B cell (primary cell): ENCODE results near the gene HTR1D. TPM values are rescaled to one million over a fixed set of nuclear protein-coding genes. Genes with fewer than 3 reads are reported as not detected.
A peak's percentile ranks its signal among the peaks of the same experiment; 100 is the strongest.

Experiments
- ATAC-seq: fragments of 200-7000 bp; cut with Tn5 transposase; one replicate; pipeline ENCODE4 v1.10.0; 2021; ENCODE audit warnings: low read depth, mild to moderate bottlenecking, moderate number of reproducible peaks, moderate library complexity
- CTCF ChIA-PET: fragments of 350-600 bp; sonication (Branson Sonifier 250); formaldehyde crosslinking; loops from one replicate; lab custom pipeline; 2021; ENCODE audit warnings: antibody characterized with exemption, inconsistent platforms; lab: Charles Lee
- POLR2A ChIA-PET: fragments of 350-600 bp; sonication (Branson Sonifier 250); formaldehyde crosslinking; loops from one replicate; lab custom pipeline; 2021; ENCODE audit warnings: antibody characterized with exemption; lab: Charles Lee
- DNase-seq: peaks from one replicate; pipeline ENCODE4 v3.0.0; 2013
- H2AFZ ChIP-seq: 2 replicates; pipeline ENCODE4 v1.6.1; 2012; ENCODE audit warnings: mild to moderate bottlenecking, low read depth, low read length; ENCODE audit not compliant: insufficient read depth, poor library complexity, severe bottlenecking
- H3K27ac ChIP-seq, 2 donors: 1 replicate in 1 of 2; 2 replicates in 1 of 2; pipeline ENCODE4 v1.5.1; 2012 to 2013; ENCODE audit warnings: low read length in 2 of 2, mild to moderate bottlenecking in 2 of 2, moderate library complexity in 1 of 2
- H3K27me3 ChIP-seq, 4 experiments: fragments of 200-600 bp in 1 of 4; sonication (generic) in 1 of 4; replicated peaks in 1 of 4; 1 replicate in 2 of 4; 2 replicates in 2 of 4; pipeline versions ENCODE4 v1.6.1 to v1.7.0; 2013 to 2016; ENCODE audit warnings: low read length in 3 of 4, mild to moderate bottlenecking in 2 of 4, mixed read lengths in 1 of 4, moderate library complexity in 1 of 4; ENCODE audit not compliant: insufficient read depth in 4 of 4, control insufficient read depth in 3 of 4; ENCODE audit errors: control extremely low read depth in 1 of 4
- H3K36me3 ChIP-seq, 2 experiments: replicated peaks in 1 of 2; 1 replicate in 1 of 2; 2 replicates in 1 of 2; pipeline versions ENCODE4 v1.6.1 to v1.7.1; 2013; ENCODE audit warnings: low read length in 1 of 2; ENCODE audit not compliant: insufficient read depth in 2 of 2, control insufficient read depth in 1 of 2; ENCODE audit errors: control extremely low read depth in 1 of 2, extremely low read depth in 1 of 2
- H3K4me1 ChIP-seq, 2 donors: fragments of 200-600 bp in 1 of 2; sonication (generic) in 1 of 2; 1 replicate in 1 of 2; 2 replicates in 1 of 2; pipeline versions ENCODE4 v1.5.1 to v1.6.1; 2013 to 2017; ENCODE audit warnings: low read length in 2 of 2; ENCODE audit not compliant: control insufficient read depth in 2 of 2, insufficient read depth in 2 of 2
- H3K4me2 ChIP-seq: replicated peaks from 2 replicates; pipeline ENCODE3; 2012; ENCODE audit warnings: mild to moderate bottlenecking, low read depth, low read length; ENCODE audit not compliant: poor library complexity, severe bottlenecking
- H3K4me3 ChIP-seq, 5 experiments: fragments of 200-600 bp in 1 of 5; sonication (generic) in 1 of 5; 1 replicate in 3 of 5; 2 replicates in 2 of 5; pipeline versions ENCODE4 v1.5.1 to v1.7.0; 2011 to 2016; ENCODE audit warnings: low read length in 4 of 5, mild to moderate bottlenecking in 4 of 5, low read depth in 2 of 5, control low read depth in 1 of 5, moderate library complexity in 1 of 5; ENCODE audit not compliant: insufficient read depth in 1 of 5; ENCODE audit errors: control extremely low read depth in 1 of 5, extremely low read depth in 1 of 5
- H3K79me2 ChIP-seq: fragments of 200-600 bp; sonication (generic); one replicate; pipeline ENCODE4 v1.6.0; 2016; ENCODE audit warnings: low read length; ENCODE audit not compliant: control insufficient read depth, insufficient read depth
- H3K9ac ChIP-seq: fragments of 200-600 bp; sonication (generic); 2 replicates; pipeline ENCODE4 v1.6.1; 2017; ENCODE audit warnings: mild to moderate bottlenecking, low read length, moderate library complexity
- H3K9me3 ChIP-seq, 3 donors: one replicate each; pipeline versions ENCODE4 v1.6.1 to v1.7.1; 2013; ENCODE audit warnings: low read length in 2 of 3; ENCODE audit not compliant: control insufficient read depth in 2 of 3, insufficient read depth in 1 of 3; ENCODE audit errors: control extremely low read depth in 1 of 3
- H4K20me1 ChIP-seq: 2 replicates; pipeline ENCODE4 v1.6.0; 2012; ENCODE audit warnings: mild to moderate bottlenecking, low read length; ENCODE audit not compliant: insufficient read depth, control insufficient read depth, poor library complexity, severe bottlenecking
- H3K27ac Mint-ChIP-seq: one replicate; pipeline ENCODE4 v1.8.0; 2021; ENCODE audit warnings: mixed read lengths
- H3K27me3 Mint-ChIP-seq: one replicate; pipeline ENCODE4 v1.8.0; 2021; ENCODE audit warnings: mixed read lengths
- H3K4me1 Mint-ChIP-seq: one replicate; pipeline ENCODE4 v1.8.0; 2021; ENCODE audit warnings: mixed read lengths
- H3K4me3 Mint-ChIP-seq: one replicate; pipeline ENCODE4 v1.8.0; 2021; ENCODE audit warnings: mixed read lengths
- H3K9me3 Mint-ChIP-seq: one replicate; pipeline ENCODE4 v1.8.0; 2022; ENCODE audit warnings: mixed read lengths; ENCODE audit not compliant: insufficient read depth
- EZH2 ChIP-seq: IDR thresholded peaks from 2 replicates; pipeline ENCODE4 v1.6.1; 2012; ENCODE audit warnings: borderline replicate concordance, low read depth, mild to moderate bottlenecking, moderate library complexity, low read length; ENCODE audit not compliant: insufficient read depth, poor library complexity, severe bottlenecking
- WGBS: methylation state at CpG from one replicate; pipeline ENCODE4 v1.1.5; 2013; ENCODE audit warnings: missing lambda C conversion rate; ENCODE audit not compliant: insufficient coverage; 5-methylcytosine and 5-hydroxymethylcytosine counted together
- intact Hi-C: fragments of 100-400 bp; cut with micrococcal nuclease; formaldehyde crosslinking; loops from one replicate; pipeline ENCODE4 v1.10.0; 2022
- polyA plus RNA-seq: library from polyadenylated mRNA; depleted of rRNA; stranded (reverse); fragments of >200 nt; gene quantifications from 2 replicates; pipeline ENCODE4 v1.2.3, GENCODE V29; 2012
- total RNA-seq, 2 donors: library from RNA; stranded (reverse); fragments of 120-200 nt in 1 of 2; gene quantifications; 1 replicate in 1 of 2; 2 replicates in 1 of 2; pipeline versions ENCODE4 v1.2.3 to v1.2.4, GENCODE V29; 2013 to 2022
- TF ChIP-seq, protein P1 (sequence below): fragments of 200-600 bp; IDR thresholded peaks from one replicate; pipeline ENCODE4 v1.8.0; 2022; ENCODE audit warnings: antibody characterized with exemption, mild to moderate bottlenecking

The HTR1D gene
- total and polyA plus RNA-seq, 2 donors (not counting 1 experiment from before 2014, with no cell fraction given), result not detected

DNA sequence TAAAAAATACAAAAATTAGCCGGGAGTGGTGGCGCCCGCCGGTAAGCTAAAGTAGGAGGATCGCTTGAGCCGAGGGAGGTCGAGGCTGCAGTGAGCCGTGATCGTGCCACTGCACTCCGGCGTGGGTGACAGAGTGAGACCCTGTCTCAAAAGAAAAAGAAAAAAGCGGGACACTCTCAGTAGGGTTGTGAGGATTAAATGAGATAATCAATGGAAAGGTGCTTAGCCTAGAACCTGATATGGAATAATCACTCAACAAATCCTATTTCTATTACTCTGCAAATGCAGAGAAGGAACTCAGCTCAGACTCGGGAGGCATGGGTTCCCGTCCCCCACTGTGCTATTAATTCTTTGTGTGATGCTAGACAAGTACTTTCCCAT, 48.1 kb downstream of the HTR1D start:
- no peak for DNase-seq
- H3K9ac ChIP-seq, result peak overlapping the region; percentile 95
- peaks cover 0 to 6% (median 0%) of the 10 kb centered on the region in 3 donors for H3K9me3 ChIP-seq
- intact Hi-C loops, result loop anchor here (10.0 kb wide), 1 partner anchor 376 kb away; no protein-coding TSS in a partner anchor
- no peak overlapping the region for H3K27ac ChIP-seq
- ChIA-PET CTCF (interaction anchor here (0.6 to 2.4 kb wide), 4 partner anchors 15 to 76 kb away, joined by 3 to 23 read pairs (median 6); no protein-coding TSS in a partner anchor), POLR2A (interaction anchor here (0.5 to 0.9 kb wide), 5 partner anchors 70 to 1857 kb away, joined by 3 to 9 read pairs (median 4); partner anchors contain the start of gene HNRNPR)
- H4K20me1 ChIP-seq, result no peaks in the 10 kb centered on the region
- H2AFZ ChIP-seq, result peak overlapping the region; percentile 94
- H3K27ac Mint-ChIP-seq, result peak overlapping the region; percentile 80
- WGBS, result 71% methylated on average over 8 of the region's 14 CpGs
- peaks cover 25% of the 10 kb centered on the region for H3K4me1 Mint-ChIP-seq
- no peaks in the 10 kb centered on the region for H3K27me3 Mint-ChIP-seq
- H3K4me3 Mint-ChIP-seq, result peak overlapping the region; percentile 93
- H3K4me3 ChIP-seq, result peak overlapping the region in 4 of 5 experiments; percentile 68 to 99 (median 86)
- no peak for TF ChIP-seq EZH2
- TF ChIP-seq, protein P1, sequence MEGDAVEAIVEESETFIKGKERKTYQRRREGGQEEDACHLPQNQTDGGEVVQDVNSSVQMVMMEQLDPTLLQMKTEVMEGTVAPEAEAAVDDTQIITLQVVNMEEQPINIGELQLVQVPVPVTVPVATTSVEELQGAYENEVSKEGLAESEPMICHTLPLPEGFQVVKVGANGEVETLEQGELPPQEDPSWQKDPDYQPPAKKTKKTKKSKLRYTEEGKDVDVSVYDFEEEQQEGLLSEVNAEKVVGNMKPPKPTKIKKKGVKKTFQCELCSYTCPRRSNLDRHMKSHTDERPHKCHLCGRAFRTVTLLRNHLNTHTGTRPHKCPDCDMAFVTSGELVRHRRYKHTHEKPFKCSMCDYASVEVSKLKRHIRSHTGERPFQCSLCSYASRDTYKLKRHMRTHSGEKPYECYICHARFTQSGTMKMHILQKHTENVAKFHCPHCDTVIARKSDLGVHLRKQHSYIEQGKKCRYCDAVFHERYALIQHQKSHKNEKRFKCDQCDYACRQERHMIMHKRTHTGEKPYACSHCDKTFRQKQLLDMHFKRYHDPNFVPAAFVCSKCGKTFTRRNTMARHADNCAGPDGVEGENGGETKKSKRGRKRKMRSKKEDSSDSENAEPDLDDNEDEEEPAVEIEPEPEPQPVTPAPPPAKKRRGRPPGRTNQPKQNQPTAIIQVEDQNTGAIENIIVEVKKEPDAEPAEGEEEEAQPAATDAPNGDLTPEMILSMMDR, result no peak
- H3K79me2 ChIP-seq, result peaks cover 28% of the 10 kb centered on the region
- H3K9me3 Mint-ChIP-seq, result no peaks in the 10 kb centered on the region
- peak overlapping the region; percentile 94 for H3K4me2 ChIP-seq
- no peaks in the 10 kb centered on the region for H3K27me3 ChIP-seq
- no peak for ATAC-seq
- H3K4me1 ChIP-seq, result peaks cover 19 to 23% of the 10 kb centered on the region in 2 donors
- H3K36me3 ChIP-seq, result no peaks in the 10 kb centered on the region

DNA sequence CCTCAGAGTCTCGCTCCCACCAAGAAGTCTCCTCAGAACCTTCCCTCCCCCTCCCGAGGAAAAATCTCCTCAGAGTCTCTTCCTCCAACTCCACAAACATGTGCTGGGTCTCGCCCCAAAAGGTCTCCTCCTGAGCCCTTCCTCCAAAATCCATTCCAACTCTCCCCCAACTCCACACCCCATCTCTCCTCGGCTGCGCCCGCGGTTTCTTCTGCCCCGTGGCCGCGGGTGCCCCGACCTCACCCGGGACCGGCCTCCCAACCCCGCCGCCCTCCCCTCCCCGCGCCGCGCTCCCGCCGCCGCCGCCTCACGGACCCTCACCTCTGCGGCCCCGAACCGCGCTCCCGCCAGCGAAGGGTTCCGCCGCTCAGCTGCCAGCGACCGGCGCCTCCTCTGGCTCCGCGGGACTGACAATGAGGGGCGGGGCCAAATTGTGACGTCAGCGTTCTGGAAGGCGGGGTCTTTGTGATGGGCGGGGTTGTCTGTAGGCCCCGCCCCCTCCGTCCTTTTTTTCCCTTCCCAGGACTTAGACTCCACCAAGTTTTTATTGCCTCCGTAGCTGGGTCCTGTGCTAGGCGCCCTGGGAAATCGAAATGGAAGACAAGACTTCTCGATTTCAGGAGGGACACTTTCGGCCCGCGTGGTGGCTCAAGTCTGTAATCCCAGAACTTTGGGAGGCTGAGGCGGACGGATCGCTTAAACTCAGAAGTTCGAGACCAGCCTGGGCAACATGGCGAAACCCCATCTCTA, 48.7 kb downstream of the HTR1D start, which contains the start of gene LUZP1:
Gene LUZP1 (minus strand): TSS at position 412 of the 750 bp plus-strand sequence.
- H3K4me3 ChIP-seq, result peak within 1 kb of the TSS; percentile 68 to 99 (median 80)
- H3K9me3 ChIP-seq, result peaks cover 0 to 6% (median 0%) of the 10 kb centered on the region in 3 donors
- H2AFZ ChIP-seq, result peak within 1 kb of the TSS; percentile 94
- Mint-ChIP-seq H3K9me3 (no peaks in the 10 kb centered on the region), H3K4me3 (peak within 1 kb of the TSS; percentile 93), H3K27me3 (no peaks in the 10 kb centered on the region), H3K27ac (peak within 1 kb of the TSS; percentile 89), H3K4me1 (peaks cover 25% of the 10 kb centered on the region)
- peak within 1 kb of the TSS; percentile 94 for H3K4me2 ChIP-seq
- H3K4me1 ChIP-seq, result peaks cover 19 to 23% of the 10 kb centered on the region in 2 donors
- peaks cover 29% of the 10 kb centered on the region for H3K79me2 ChIP-seq
- POLR2A ChIA-PET, result interaction anchor here (0.5 to 0.9 kb wide), 6 partner anchors 66 to 1857 kb away, joined by 3 to 9 read pairs (median 4); partner anchors contain the start of gene HNRNPR
- intact Hi-C loops, result loop anchor here (1.0 to 10.0 kb wide), 3 partner anchors 9 to 376 kb away; partner anchors contain the start of gene KDM1A
- TF ChIP-seq, protein P1, result no peak
- no peak for TF ChIP-seq EZH2
- 1% methylated on average over 37 of the region's 56 CpGs for WGBS
- peak; percentile 89 for DNase-seq
- H3K27me3 ChIP-seq, result no peaks in the 10 kb centered on the region
- CTCF ChIA-PET, result interaction anchor here (0.6 to 2.4 kb wide), 3 partner anchors 15 to 75 kb away, joined by 3 to 23 read pairs (median 10); no protein-coding TSS in a partner anchor
- peak; percentile 89 for ATAC-seq
- H3K9ac ChIP-seq, result peak within 1 kb of the TSS; percentile 95
- H3K36me3 ChIP-seq, result no peaks in the 10 kb centered on the region
- H4K20me1 ChIP-seq, result no peaks in the 10 kb centered on the region
- peak within 1 kb of the TSS; percentile 32 to 69 for H3K27ac ChIP-seq
